HepG2 (cell line): ENCODE data around the gene IGF2BP1. TPM values are rescaled to one million over a fixed set of nuclear protein-coding genes. Genes with fewer than 3 reads are reported as not detected.
A peak's percentile ranks its signal among the peaks of the same experiment; 100 is the strongest.

Source experiments
- AHR ChIP-seq: IDR thresholded peaks from 2 replicates; pipeline ENCODE4 v1.6.1; 2018; ENCODE audit warnings: missing genetic modification reagents, missing compliant biosample characterization
- DZIP1 ChIP-seq: sonication (generic); formaldehyde crosslinking; IDR thresholded peaks from 2 replicates; pipeline ENCODE4 v1.5.0; 2020; ENCODE audit warnings: mild to moderate bottlenecking, missing genetic modification reagents
- GABPA ChIP-seq, 2 experiments: IDR thresholded peaks; 2 replicates each; pipeline ENCODE4 v1.6.1; 2011 to 2016; ENCODE audit warnings: low read depth in 2 of 2, low read length in 1 of 2, missing biosample characterization in 1 of 2, missing genetic modification characterization in 1 of 2
- GABPB1 ChIP-seq: IDR thresholded peaks from 2 replicates; pipeline ENCODE4 v1.6.1; 2016; ENCODE audit warnings: mild to moderate bottlenecking, missing genetic modification reagents, moderate library complexity, missing compliant biosample characterization
- GTF2F1 ChIP-seq: fragments of 150-350 bp; IDR thresholded peaks from 2 replicates; pipeline ENCODE4 v1.6.1; 2014; ENCODE audit warnings: low read length
- GZF1 ChIP-seq: sonication (generic); formaldehyde crosslinking; IDR thresholded peaks from 2 replicates; pipeline ENCODE4 v1.5.1; 2020; ENCODE audit warnings: mild to moderate bottlenecking, missing genetic modification reagents
- KDM6A ChIP-seq: IDR thresholded peaks from 2 replicates; pipeline ENCODE4 v1.6.1; 2016; ENCODE audit warnings: low read depth
- POLR2A ChIP-seq, 2 experiments: IDR thresholded peaks; 2 replicates each; pipeline ENCODE4 v1.6.1; 2011; ENCODE audit warnings: low read depth in 2 of 2, low read length in 2 of 2, mild to moderate bottlenecking in 1 of 2, moderate library complexity in 1 of 2; ENCODE audit not compliant: insufficient read depth in 1 of 2
- RFXANK ChIP-seq: IDR thresholded peaks from 2 replicates; pipeline ENCODE4 v1.6.1; 2016
- TCF12 ChIP-seq, 2 experiments: fragments of 450-650 bp in 1 of 2; sonication (generic) in 1 of 2; formaldehyde crosslinking in 1 of 2; IDR thresholded peaks; 2 replicates each; pipeline versions ENCODE4 v1.6.1 to v1.8.0; 2017 to 2022; ENCODE audit warnings: antibody characterized with exemption in 1 of 2, mild to moderate bottlenecking in 1 of 2, missing genetic modification reagents in 1 of 2, moderate library complexity in 1 of 2
- ZKSCAN1 ChIP-seq: fragments of 150-350 bp; IDR thresholded peaks from 2 replicates; pipeline ENCODE4 v1.6.1; 2014; ENCODE audit warnings: low read length
- ZNF180 ChIP-seq: sonication (generic); formaldehyde crosslinking; IDR thresholded peaks from 2 replicates; pipeline ENCODE4 v1.4.0; 2020; ENCODE audit warnings: low read depth, missing genetic modification reagents, borderline replicate concordance
- ZNF20 ChIP-seq: sonication (generic); formaldehyde crosslinking; IDR thresholded peaks from 2 replicates; pipeline ENCODE4 v1.4.0; 2020; ENCODE audit warnings: mild to moderate bottlenecking, moderate library complexity, missing genetic modification reagents
- ZNF597 ChIP-seq: sonication (generic); formaldehyde crosslinking; IDR thresholded peaks from 2 replicates; pipeline ENCODE4 v1.5.0; 2020; ENCODE audit warnings: missing genetic modification reagents
- ZNF850 ChIP-seq: sonication (generic); formaldehyde crosslinking; conservative IDR thresholded peaks from 2 replicates; pipeline ENCODE4 v1.9.0; 2021; ENCODE audit warnings: mild to moderate bottlenecking, missing genetic modification reagents
- polyA plus RNA-seq, 8 experiments: library from polyadenylated mRNA; depleted of rRNA in 3 of 8; stranded (reverse) in 7 of 8; unstranded in 1 of 8; fragments of >200 nt; fragmentation: Illumina TruSeq in 4 of 8; extraction: Trizol in 4 of 8; gene quantifications; 2 replicates each; pipeline versions ENCODE4 v1.2.1 to v1.2.3, GENCODE V29; 2011 to 2016; ENCODE audit warnings: low read depth in 4 of 8, missing spikeins in 1 of 8, mixed read lengths in 1 of 8; ENCODE audit not compliant: insufficient read depth in 1 of 8
- total RNA-seq, 5 experiments: library from RNA; depleted of rRNA; stranded (reverse); fragments of >200 nt; fragmentation: Illumina TruSeq; extraction: Trizol; gene quantifications; 2 replicates each; pipeline ENCODE4 v1.2.3, GENCODE V29; 2016; ENCODE audit warnings: low read depth in 1 of 5
- TF ChIP-seq, protein P1 (sequence below): sonication (generic); formaldehyde crosslinking; IDR thresholded peaks from 2 replicates; pipeline ENCODE4 v1.9.0; 2021; ENCODE audit warnings: missing genetic modification reagents, borderline replicate concordance
- TF ChIP-seq, protein P2 (sequence below): sonication (generic); formaldehyde crosslinking; conservative IDR thresholded peaks from 2 replicates; pipeline ENCODE4 v1.8.0; 2022; ENCODE audit warnings: missing genetic modification reagents
- TF ChIP-seq, protein P3 (sequence below): sonication (generic); formaldehyde crosslinking; IDR thresholded peaks from 2 replicates; pipeline ENCODE4 v1.5.0; 2020; ENCODE audit warnings: mild to moderate bottlenecking, missing genetic modification reagents, borderline replicate concordance

The IGF2BP1 gene
- total and polyA plus RNA-seq, 2 of the 13 experiments (the other 11 are each of a cell fraction or from before 2014, with no cell fraction given): 29.7 to 75.1 TPM

- TF ChIP-seq GABPA (IDR thresholded peaks at IDR 0.05; ENCODE audit: low read depth, low read length) (no peak), GABPA (CRISPR knock-in tag; IDR thresholded peaks at IDR 0.05; ENCODE audit: low read depth) (peak; percentile 63; the same call in 1 of the 2 replicates), TCF12 (IDR thresholded peaks at IDR 0.05) (no peak), TCF12 (CRISPR knock-in tag; IDR thresholded peaks at IDR 0.05) (no peak), ZKSCAN1 (no peak), DZIP1 (no peak), POLR2A (IDR thresholded peaks at IDR 0.05; ENCODE audit: insufficient read depth in 1 of 2, low read depth in 2 of 2, low read length in 2 of 2) (peak; percentile 45 to 46; a peak in 2 of 4 replicates), ZNF20 (CRISPR knock-in tag) (no peak), KDM6A (CRISPR knock-in tag) (peak; percentile 95), GZF1 (CRISPR knock-in tag) (0 out of 2 replicates have a peak, but pooled peaks have one; percentile 12), RFXANK (no peak), ZNF850 (CRISPR knock-in tag) (no peak), ZNF597 (CRISPR knock-in tag) (no peak), AHR (CRISPR knock-in tag) (no peak; the same call in 1 of the 2 replicates), GTF2F1 (no peak), ZNF180 (CRISPR knock-in tag) (no peak), GABPB1 (CRISPR knock-in tag) (peak; percentile 44; the same call in 1 of the 2 replicates)
- TF ChIP-seq, protein P1, sequence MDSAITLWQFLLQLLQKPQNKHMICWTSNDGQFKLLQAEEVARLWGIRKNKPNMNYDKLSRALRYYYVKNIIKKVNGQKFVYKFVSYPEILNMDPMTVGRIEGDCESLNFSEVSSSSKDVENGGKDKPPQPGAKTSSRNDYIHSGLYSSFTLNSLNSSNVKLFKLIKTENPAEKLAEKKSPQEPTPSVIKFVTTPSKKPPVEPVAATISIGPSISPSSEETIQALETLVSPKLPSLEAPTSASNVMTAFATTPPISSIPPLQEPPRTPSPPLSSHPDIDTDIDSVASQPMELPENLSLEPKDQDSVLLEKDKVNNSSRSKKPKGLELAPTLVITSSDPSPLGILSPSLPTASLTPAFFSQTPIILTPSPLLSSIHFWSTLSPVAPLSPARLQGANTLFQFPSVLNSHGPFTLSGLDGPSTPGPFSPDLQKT (CRISPR knock-in tag): no peak
- TF ChIP-seq, protein P2, sequence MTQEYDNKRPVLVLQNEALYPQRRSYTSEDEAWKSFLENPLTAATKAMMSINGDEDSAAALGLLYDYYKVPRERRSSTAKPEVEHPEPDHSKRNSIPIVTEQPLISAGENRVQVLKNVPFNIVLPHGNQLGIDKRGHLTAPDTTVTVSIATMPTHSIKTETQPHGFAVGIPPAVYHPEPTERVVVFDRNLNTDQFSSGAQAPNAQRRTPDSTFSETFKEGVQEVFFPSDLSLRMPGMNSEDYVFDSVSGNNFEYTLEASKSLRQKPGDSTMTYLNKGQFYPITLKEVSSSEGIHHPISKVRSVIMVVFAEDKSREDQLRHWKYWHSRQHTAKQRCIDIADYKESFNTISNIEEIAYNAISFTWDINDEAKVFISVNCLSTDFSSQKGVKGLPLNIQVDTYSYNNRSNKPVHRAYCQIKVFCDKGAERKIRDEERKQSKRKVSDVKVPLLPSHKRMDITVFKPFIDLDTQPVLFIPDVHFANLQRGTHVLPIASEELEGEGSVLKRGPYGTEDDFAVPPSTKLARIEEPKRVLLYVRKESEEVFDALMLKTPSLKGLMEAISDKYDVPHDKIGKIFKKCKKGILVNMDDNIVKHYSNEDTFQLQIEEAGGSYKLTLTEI (CRISPR knock-in tag): no peak
- TF ChIP-seq, protein P3, sequence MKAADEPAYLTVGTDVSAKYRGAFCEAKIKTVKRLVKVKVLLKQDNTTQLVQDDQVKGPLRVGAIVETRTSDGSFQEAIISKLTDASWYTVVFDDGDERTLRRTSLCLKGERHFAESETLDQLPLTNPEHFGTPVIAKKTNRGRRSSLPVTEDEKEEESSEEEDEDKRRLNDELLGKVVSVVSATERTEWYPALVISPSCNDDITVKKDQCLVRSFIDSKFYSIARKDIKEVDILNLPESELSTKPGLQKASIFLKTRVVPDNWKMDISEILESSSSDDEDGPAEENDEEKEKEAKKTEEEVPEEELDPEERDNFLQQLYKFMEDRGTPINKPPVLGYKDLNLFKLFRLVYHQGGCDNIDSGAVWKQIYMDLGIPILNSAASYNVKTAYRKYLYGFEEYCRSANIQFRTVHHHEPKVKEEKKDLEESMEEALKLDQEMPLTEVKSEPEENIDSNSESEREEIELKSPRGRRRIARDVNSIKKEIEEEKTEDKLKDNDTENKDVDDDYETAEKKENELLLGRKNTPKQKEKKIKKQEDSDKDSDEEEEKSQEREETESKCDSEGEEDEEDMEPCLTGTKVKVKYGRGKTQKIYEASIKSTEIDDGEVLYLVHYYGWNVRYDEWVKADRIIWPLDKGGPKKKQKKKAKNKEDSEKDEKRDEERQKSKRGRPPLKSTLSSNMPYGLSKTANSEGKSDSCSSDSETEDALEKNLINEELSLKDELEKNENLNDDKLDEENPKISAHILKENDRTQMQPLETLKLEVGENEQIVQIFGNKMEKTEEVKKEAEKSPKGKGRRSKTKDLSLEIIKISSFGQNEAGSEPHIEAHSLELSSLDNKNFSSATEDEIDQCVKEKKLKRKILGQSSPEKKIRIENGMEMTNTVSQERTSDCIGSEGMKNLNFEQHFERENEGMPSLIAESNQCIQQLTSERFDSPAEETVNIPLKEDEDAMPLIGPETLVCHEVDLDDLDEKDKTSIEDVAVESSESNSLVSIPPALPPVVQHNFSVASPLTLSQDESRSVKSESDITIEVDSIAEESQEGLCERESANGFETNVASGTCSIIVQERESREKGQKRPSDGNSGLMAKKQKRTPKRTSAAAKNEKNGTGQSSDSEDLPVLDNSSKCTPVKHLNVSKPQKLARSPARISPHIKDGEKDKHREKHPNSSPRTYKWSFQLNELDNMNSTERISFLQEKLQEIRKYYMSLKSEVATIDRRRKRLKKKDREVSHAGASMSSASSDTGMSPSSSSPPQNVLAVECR (CRISPR knock-in tag): no peak; the same call in 1 of the 2 replicates
Measured at GRCh38 chr17:48970865-48971687, 26.1 kb upstream of the IGF2BP1 start (continued).
